Motor neuron (in vitro differentiated cells): ENCODE results near the gene HAP1. TPM values are rescaled to one million over a fixed set of nuclear protein-coding genes. Genes with fewer than 3 reads are reported as not detected.

Experiments
- ATAC-seq, 8 experiments: fragments of 200-7000 bp; cut with Tn5 transposase; replicated peaks in 6 of 8; 2 replicates each; pipeline ENCODE4 v1.8.0; 2021; ENCODE audit warnings: mild to moderate bottlenecking in 8 of 8, moderate library complexity in 8 of 8
- H3K27ac ChIP-seq, 2 donors: fragments of 250-450 bp; sonication (Bioruptor Pico); 2 replicates each; pipeline ENCODE4 v1.9.0; 2021; ENCODE audit warnings: antibody characterized with exemption in 2 of 2, mild to moderate bottlenecking in 2 of 2, moderate library complexity in 1 of 2
- H3K4me1 ChIP-seq, 2 donors: fragments of 250-450 bp; sonication (Bioruptor Pico); replicated peaks in 1 of 2; 2 replicates each; pipeline ENCODE4 v1.6.1; 2021; ENCODE audit warnings: antibody characterized with exemption in 2 of 2, mild to moderate bottlenecking in 2 of 2, moderate library complexity in 1 of 2
- H3K4me3 ChIP-seq, 5 donors: fragments of 250-450 bp; sonication (Bioruptor Pico); 2 replicates each; pipeline ENCODE4 v1.9.0; 2021; ENCODE audit warnings: antibody characterized with exemption in 5 of 5, mild to moderate bottlenecking in 5 of 5, moderate library complexity in 4 of 5
- WGBS, 10 experiments: fragments of 450-650 bp; shearing (Covaris generic); methylation state at CpG; one replicate each; pipeline ENCODE4 v1.0.0; 2022; 5-methylcytosine and 5-hydroxymethylcytosine counted together
- in situ Hi-C, 9 experiments: fragments of 400-800 bp; cut with MboI; loops; one replicate each; pipeline ENCODE4 v1.15.0; 2021; ENCODE audit warnings: low sequenced_read_pairs in 9 of 9, low pct_unique_long_range_greater_than_20kb in 2 of 9; ENCODE audit not compliant: unreplicated experiment in 9 of 9
- total RNA-seq, 8 experiments: library from RNA; unstranded; fragments of 300-600 nt; gene quantifications; 2 replicates each; pipeline versions ENCODE4 v1.2.3 to v1.2.4, GENCODE V29; 2022

HAP1 gene
- total RNA-seq, 8 experiments from 2014 or later: 0.41 to 12.8 (median 2.1) TPM

DNA sequence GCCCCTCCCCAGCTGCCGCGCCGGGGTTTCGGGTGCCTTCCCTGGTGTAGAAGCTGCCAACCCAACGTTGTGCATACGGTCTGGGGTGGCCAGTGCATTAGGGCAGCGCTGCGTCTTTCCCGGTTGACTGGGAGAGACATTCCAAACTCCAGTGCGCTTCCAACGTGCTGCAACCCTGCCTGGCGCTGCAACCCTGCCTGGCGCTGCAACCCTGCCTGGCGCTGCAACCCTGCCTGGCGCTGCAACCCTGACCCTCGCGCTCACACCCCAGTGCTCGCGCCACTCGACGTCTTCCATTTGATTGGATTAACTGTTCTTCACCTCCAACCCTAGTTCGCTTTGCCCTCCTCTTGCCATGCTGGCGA lies 488 bp upstream of the HAP1 start:
- in situ Hi-C loops: loop anchor here in 6 of 9 experiments (5.0 to 25.0 kb wide), 5 partner anchors 60 to 377 kb away; partner anchors contain the start of genes DHX58 (in 2 of the 6), HSPB9 (in 2 of the 6), KAT2A (in 2 of the 6) and KLHL10 (in 1 of the 6)
- Histone ChIP-seq H3K27ac (no peak overlapping the region), H3K4me3 (peak overlapping the region; percentile 31 to 50 (median 39)), H3K4me1 (peaks cover 3 to 7% of the 10 kb centered on the region in 2 donors)
- ATAC-seq: peak in 6 of 8 experiments; percentile 10 to 32 (median 22)
- WGBS, 10 experiments: 0 to 20% (median 6%) methylated on average over 1 to 19 of the region's 23 CpGs; no CpG with 5 or more reads in 4 of the 10 experiments

DNA sequence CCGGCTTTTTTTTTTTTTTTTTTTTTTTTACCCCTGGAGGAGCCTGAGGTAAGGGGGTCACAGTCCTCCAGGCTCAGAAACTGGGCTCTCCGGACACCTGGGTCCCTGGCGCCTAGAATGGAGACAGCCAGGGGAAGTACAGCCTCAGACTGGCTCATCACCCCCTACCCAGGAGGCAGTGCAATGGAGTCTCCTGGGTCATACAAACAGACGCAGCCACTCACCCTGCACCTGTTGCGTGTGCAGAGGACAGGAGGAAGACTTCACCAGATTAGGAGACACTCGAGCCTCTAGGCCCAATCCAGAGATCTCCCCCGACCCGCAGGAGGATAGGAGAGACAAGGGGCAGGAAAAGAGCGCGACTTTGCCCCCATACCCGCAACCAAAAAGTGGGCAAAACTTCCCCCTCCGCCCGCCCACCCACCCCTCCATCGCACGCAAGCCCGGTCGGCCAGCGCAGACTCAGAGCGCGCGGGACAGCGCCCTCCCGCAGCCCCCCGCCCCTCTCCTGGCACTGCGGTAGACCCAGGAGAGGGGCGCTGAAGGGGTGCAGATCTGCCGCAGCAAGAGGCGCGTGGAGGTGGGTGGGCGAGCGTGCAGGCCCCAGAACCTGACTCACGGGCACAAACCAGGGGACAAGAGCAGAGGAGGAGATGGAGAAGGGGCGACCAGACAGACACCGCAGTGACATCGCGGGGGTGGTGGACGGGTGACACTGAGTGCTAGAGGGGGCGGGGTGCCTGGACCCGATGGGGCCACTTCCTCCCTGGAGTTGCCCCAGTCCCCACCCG lies 900 bp downstream of the HAP1 start:
- H3K4me1 ChIP-seq: peaks cover 3 to 7% of the 10 kb centered on the region in 2 donors
- ATAC-seq: peak in 6 of 8 experiments; percentile 1 to 31 (median 21)
- 8 to 40% (median 10%) methylated on average over 1 to 6 of the region's 40 CpGs; no CpG with 5 or more reads in 7 of the 10 experiments for whole genome bisulfite sequencing, 10 experiments
- H3K27ac ChIP-seq: no peak overlapping the region
- H3K4me3 ChIP-seq: peak overlapping the region; percentile 31 to 50 (median 39)
- in situ Hi-C loops: loop anchor here in 5 of 9 experiments (10.0 to 25.0 kb wide), 4 partner anchors 61 to 379 kb away; partner anchors contain the start of genes DHX58 (in 2 of the 5), HSPB9 (in 2 of the 5), KAT2A (in 2 of the 5) and KLHL10 (in 1 of the 5)

- in situ Hi-C loops: loop anchor here in 5 of 9 experiments (10.0 to 25.0 kb wide), 4 partner anchors 63 to 380 kb away; partner anchors contain the start of genes DHX58 (in 2 of the 5), HSPB9 (in 2 of the 5), KAT2A (in 2 of the 5) and KLHL10 (in 1 of the 5)
- H3K27ac ChIP-seq: no peak overlapping the region
- peaks cover 0 to 9% of the 10 kb centered on the region in 2 donors for H3K4me1 ChIP-seq
- H3K4me3 ChIP-seq: no peak overlapping the region
- WGBS, 10 experiments: 25 to 80% (median 70%) methylated on average over 1 to 2 of the region's 3 CpGs; no CpG with 5 or more reads in 7 of the 10 experiments
- ATAC-seq: no peak
Observed at GRCh38 chr17:41731836-41732235, 2.6 kb downstream of the HAP1 start.

GRCh38 chr17:41730479-41730878 lies 4.0 kb downstream of the HAP1 start:
- Histone ChIP-seq H3K27ac (no peak overlapping the region), H3K4me1 (peaks cover 0 to 11% of the 10 kb centered on the region in 2 donors), H3K4me3 (no peak overlapping the region)
- no peak for ATAC-seq
- WGBS, 10 experiments: 0 to 50% (median 20%) methylated on average over 1 to 3 of the region's 4 CpGs; no CpG with 5 or more reads in 1 of the 10 experiments
- in situ Hi-C loops: loop anchor here in 5 of 9 experiments (10.0 to 25.0 kb wide), 4 partner anchors 64 to 382 kb away; partner anchors contain the start of genes DHX58 (in 2 of the 5), HSPB9 (in 2 of the 5), KAT2A (in 2 of the 5) and KLHL10 (in 1 of the 5)

- no peak overlapping the region for H3K4me3 ChIP-seq
- H3K27ac ChIP-seq: peak overlapping the region in 1 of 2 donors; percentile 41
- WGBS, 10 experiments: 43 to 100% (median 83%) methylated on average over 1 to 5 of the region's 12 CpGs; no CpG with 5 or more reads in 5 of the 10 experiments
- H3K4me1 ChIP-seq: peaks cover 11 to 27% of the 10 kb centered on the region in 2 donors
- in situ Hi-C loops: loop anchor here in 3 of 9 experiments (25.0 kb wide), 2 partner anchors 109 to 384 kb away; partner anchors contain the start of genes DHX58 (in 2 of the 3), HSPB9 (in 2 of the 3), KAT2A (in 2 of the 3) and KLHL10 (in 1 of the 3)
- ATAC-seq: no peak
Observed at GRCh38 chr17:41728056-41728455, 6.4 kb downstream of the HAP1 start.

GRCh38 chr17:41725134-41725533 lies 9.3 kb downstream of the HAP1 start:
- in situ Hi-C loops: loop anchor here in 3 of 9 experiments (25.0 kb wide), 2 partner anchors 112 to 387 kb away; partner anchors contain the start of genes DHX58 (in 2 of the 3), HSPB9 (in 2 of the 3), KAT2A (in 2 of the 3) and KLHL10 (in 1 of the 3)
- H3K4me1 ChIP-seq: peaks cover 22 to 34% of the 10 kb centered on the region in 2 donors
- no peak overlapping the region for H3K4me3 ChIP-seq
- H3K27ac ChIP-seq: no peak overlapping the region
- 67 to 100% methylated on average over 1 of the region's 5 CpGs; no CpG with 5 or more reads in 8 of the 10 experiments for WGBS, 10 experiments
- ATAC-seq: no peak

DNA sequence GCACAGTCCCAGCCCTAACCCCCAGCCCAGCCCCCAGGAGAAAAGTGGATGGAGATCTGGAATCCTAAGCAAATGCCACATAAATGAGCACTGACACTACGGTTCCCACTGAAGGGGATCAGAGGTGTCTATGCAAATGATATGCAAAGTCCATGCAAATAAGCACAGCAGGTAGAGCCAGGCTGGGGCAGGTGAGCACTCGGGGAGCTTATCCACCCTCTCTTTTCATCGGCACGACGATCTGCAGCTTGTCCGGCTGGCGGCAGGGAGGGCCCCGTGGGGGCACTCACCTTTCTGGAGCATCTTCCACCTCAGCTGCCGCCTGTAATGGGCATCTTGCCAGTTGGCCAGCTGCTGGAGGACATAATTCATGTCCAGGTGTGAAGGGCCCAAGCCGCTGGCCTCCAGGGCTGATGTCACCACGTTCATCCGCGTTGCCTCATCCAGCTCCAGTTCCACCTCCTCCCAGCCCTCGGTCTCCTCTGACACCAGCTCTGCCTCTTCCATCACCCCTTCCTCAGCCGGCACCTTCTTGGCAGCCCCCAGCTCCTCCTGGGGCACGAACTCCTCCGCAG lies 9.9 kb downstream of the HAP1 start:
- 44 to 83% (median 73%) methylated on average over 1 to 4 of the region's 17 CpGs; no CpG with 5 or more reads in 5 of the 10 experiments for WGBS, 10 experiments
- peaks cover 22 to 34% of the 10 kb centered on the region in 2 donors for H3K4me1 ChIP-seq
- no peak overlapping the region for H3K4me3 ChIP-seq
- peak in 3 of 8 experiments; percentile 44 to 55 (median 45) for ATAC-seq
- in situ Hi-C loops: loop anchor here in 3 of 9 experiments (25.0 kb wide), 2 partner anchors 113 to 388 kb away; partner anchors contain the start of genes DHX58 (in 2 of the 3), HSPB9 (in 2 of the 3), KAT2A (in 2 of the 3) and KLHL10 (in 1 of the 3)
- no peak overlapping the region for H3K27ac ChIP-seq

DNA sequence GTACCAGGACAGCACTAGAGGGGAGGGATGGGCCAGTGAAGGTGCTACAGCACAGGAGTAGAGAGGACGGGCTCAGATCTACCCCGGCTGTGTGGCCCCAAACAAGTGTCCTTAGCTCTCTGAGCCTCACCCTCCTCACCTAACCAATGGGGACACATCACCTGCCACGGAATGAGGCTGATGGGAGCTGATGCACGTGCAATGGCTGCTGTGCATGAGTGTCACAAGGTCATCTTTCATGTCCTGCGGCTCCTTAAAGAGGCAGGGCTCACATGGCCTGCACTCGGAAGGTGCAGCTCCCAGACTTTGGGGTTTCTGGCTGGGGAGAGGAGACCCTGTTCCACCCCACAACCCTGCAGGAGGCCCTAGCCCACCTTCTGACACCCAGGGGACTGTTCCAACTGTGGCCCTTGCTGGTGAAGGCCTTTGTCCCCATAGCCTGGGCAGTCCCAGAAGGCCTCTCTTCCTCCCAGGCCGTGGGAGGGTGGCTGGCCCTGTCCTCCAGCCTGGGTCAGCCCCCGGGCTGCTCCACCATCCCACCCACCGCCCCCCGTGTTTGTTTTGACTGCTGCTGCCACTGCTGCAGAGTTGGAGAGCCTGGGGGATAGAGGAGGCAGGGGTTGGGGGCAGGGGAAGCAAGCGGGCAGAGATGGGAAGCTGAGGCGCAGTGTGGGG lies 10.5 kb downstream of the HAP1 start:
- Histone ChIP-seq H3K4me3 (no peak overlapping the region), H3K4me1 (peaks cover 22 to 34% of the 10 kb centered on the region in 2 donors), H3K27ac (no peak overlapping the region)
- 17 to 93% (median 40%) methylated on average over 1 to 3 of the region's 12 CpGs; no CpG with 5 or more reads in 7 of the 10 experiments for WGBS, 10 experiments
- in situ Hi-C loops: no loop called here
- peak in 2 of 8 experiments; percentile 10 to 15 for ATAC-seq

DNA sequence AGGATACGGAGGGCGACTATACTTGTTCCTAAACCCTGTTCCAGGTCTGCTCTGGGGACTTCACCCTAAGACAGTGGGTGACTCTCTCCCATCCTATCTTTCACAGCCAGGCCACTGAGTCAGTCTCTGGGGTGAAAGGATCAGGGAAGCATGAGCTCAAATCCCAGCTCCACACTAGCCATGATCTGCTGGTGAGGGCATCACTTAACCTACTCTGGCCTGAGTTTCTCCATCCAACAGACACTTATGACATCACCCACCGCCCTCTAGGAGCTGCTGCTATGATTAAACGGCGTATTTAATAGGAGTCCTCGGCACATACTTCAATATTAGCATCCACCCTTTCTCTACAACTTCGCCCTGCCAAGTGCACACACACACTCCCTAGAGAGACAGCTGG lies 12.2 kb downstream of the HAP1 start:
- peak in 6 of 8 experiments; percentile 23 to 73 (median 53) for ATAC-seq

GRCh38 chr17:41718287-41718645 lies 16.2 kb downstream of the HAP1 start:
- 62 to 100% (median 84%) methylated on average over 1 to 3 of the region's 5 CpGs; no CpG with 5 or more reads in 7 of the 10 experiments for WGBS, 10 experiments
- in situ Hi-C loops: no loop called here
- H3K4me3 ChIP-seq: no peak overlapping the region
- peak in 4 of 8 experiments; percentile 2 to 19 (median 8) for ATAC-seq
- no peak overlapping the region for H3K27ac ChIP-seq
- H3K4me1 ChIP-seq: peaks cover 23 to 25% of the 10 kb centered on the region in 2 donors

More for the DNA sequence above, 12.2 kb downstream of the HAP1 start:
- 56 to 93% (median 80%) methylated on average over 1 to 5 of the region's 7 CpGs; no CpG with 5 or more reads in 3 of the 10 experiments for WGBS, 10 experiments
- no peak overlapping the region for H3K27ac ChIP-seq
- peaks cover 34 to 40% of the 10 kb centered on the region in 2 donors for H3K4me1 ChIP-seq
- in situ Hi-C loops: no loop called here
- H3K4me3 ChIP-seq: no peak overlapping the region

GRCh38 chr17:41717408-41718286 lies 16.8 kb downstream of the HAP1 start:
- Histone ChIP-seq H3K27ac (peak overlapping the region in 1 of 2 donors; percentile 8), H3K4me3 (no peak overlapping the region), H3K4me1 (peaks cover 19 to 20% of the 10 kb centered on the region in 2 donors)
- 28 to 73% (median 54%) methylated on average over 1 to 9 of the region's 15 CpGs; no CpG with 5 or more reads in 3 of the 10 experiments for WGBS, 10 experiments
- ATAC-seq: peak; percentile 58 to 95 (median 71)
- in situ Hi-C loops: no loop called here
